ENCODE results near the gene AQP1.

The AQP1 gene

GRCh38 chr7:30927559-30927958 lies 15.9 kb downstream of the AQP1 start:
- Mint-ChIP-seq H3K36me3 (ENCODE audit: low read depth) (no peaks in the 10 kb centered on the region), H3K27me3 (ENCODE audit: low read depth, poor library complexity) (peaks cover 3% of the 10 kb centered on the region), H3K4me3 (no peak overlapping the region), H3K9me3 (peaks cover 9% of the 10 kb centered on the region), H3K4me1 (peaks cover 13% of the 10 kb centered on the region), H3K27ac (no peak overlapping the region)
- no peak for DNase-seq
- TF ChIP-seq CTCF (IDR thresholded peaks at IDR 0.05): no peak

GRCh38 chr7:30928254-30928872 lies 16.7 kb downstream of the AQP1 start:
- DNase-seq: no peak
- peaks cover 9% of the 10 kb centered on the region for H3K9me3 Mint-ChIP-seq
- no peak overlapping the region for H3K27ac Mint-ChIP-seq

GRCh38 chr7:30929686-30930085 lies 18.0 kb downstream of the AQP1 start:
- Mint-ChIP-seq H3K9me3 (peaks cover 9% of the 10 kb centered on the region), H3K4me3 (no peak overlapping the region), H3K4me1 (peaks cover 17% of the 10 kb centered on the region), H3K36me3 (ENCODE audit: low read depth) (no peaks in the 10 kb centered on the region), H3K27ac (no peak overlapping the region), H3K27me3 (ENCODE audit: low read depth, poor library complexity) (peaks cover 8% of the 10 kb centered on the region)
- no peak for TF ChIP-seq CTCF (IDR thresholded peaks at IDR 0.05)
- DNase-seq: no peak

More at GRCh38 chr7:30928254-30928872, 16.7 kb downstream of the AQP1 start:
- Mint-ChIP-seq H3K36me3 (ENCODE audit: low read depth) (no peaks in the 10 kb centered on the region), H3K27me3 (ENCODE audit: low read depth, poor library complexity) (peaks cover 3% of the 10 kb centered on the region), H3K4me3 (no peak overlapping the region), H3K4me1 (peaks cover 13% of the 10 kb centered on the region)
- TF ChIP-seq CTCF (IDR thresholded peaks at IDR 0.05): no peak

GRCh38 chr7:30930621-30931020 lies 19.0 kb downstream of the AQP1 start:
- H3K9me3 Mint-ChIP-seq: peaks cover 9% of the 10 kb centered on the region
- peaks cover 8% of the 10 kb centered on the region for H3K27me3 Mint-ChIP-seq (ENCODE audit: low read depth, poor library complexity)
- no peak overlapping the region for H3K27ac Mint-ChIP-seq
- H3K4me1 Mint-ChIP-seq: peaks cover 14% of the 10 kb centered on the region
- no peak for TF ChIP-seq CTCF (IDR thresholded peaks at IDR 0.05)
- no peaks in the 10 kb centered on the region for H3K36me3 Mint-ChIP-seq (ENCODE audit: low read depth)
- no peak overlapping the region for H3K4me3 Mint-ChIP-seq
- DNase-seq: no peak

GRCh38 chr7:30931161-30931928 lies 19.7 kb downstream of the AQP1 start:
- no peak for TF ChIP-seq CTCF (IDR thresholded peaks at IDR 0.05)
- no peaks in the 10 kb centered on the region for H3K36me3 Mint-ChIP-seq (ENCODE audit: low read depth)

More at GRCh38 chr7:30931161-30931928, 19.7 kb downstream of the AQP1 start:
- peaks cover 8% of the 10 kb centered on the region for H3K27me3 Mint-ChIP-seq (ENCODE audit: low read depth, poor library complexity)
- H3K27ac Mint-ChIP-seq: no peak overlapping the region
- DNase-seq: no peak
- H3K9me3 Mint-ChIP-seq: peaks cover 9% of the 10 kb centered on the region
- peaks cover 14% of the 10 kb centered on the region for H3K4me1 Mint-ChIP-seq
- H3K4me3 Mint-ChIP-seq: no peak overlapping the region
